ENCODE measurements around the gene PARD3B. TPM values are rescaled to one million over a fixed set of nuclear protein-coding genes. Genes with fewer than 3 reads are reported as not detected.

Gene PARD3B
- total RNA-seq, 4 donors from 2014 or later, result 21.8 to 85.6 (median 36.1) TPM

DNA sequence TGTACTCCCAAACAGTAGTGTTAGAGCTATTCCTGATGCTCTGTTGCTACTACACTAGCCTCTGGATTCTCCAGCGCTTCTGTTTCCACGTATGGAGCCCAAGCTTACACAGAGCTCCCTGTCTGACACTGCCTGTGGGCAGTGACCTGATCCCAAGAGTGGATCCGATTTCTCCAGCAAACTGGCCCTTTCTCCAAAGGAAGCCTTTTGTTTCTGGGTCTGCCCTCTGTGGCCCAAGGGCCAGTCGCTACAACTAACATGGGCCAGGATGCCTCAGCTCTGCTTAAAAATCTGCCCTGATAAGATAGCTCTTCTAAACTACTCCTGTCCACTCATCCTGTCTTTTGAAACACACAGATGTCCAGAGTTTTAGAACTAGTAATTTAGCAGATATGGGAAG is 964.4 kb downstream of the PARD3B start:
- Histone ChIP-seq H3K9me3 (no peaks in the 10 kb centered on the region), H3K36me3 (no peaks in the 10 kb centered on the region), H3K27ac (no peak overlapping the region), H3K4me3 (no peak overlapping the region), H3K27me3 (no peaks in the 10 kb centered on the region), H3K4me1 (no peaks in the 10 kb centered on the region)
- DNase-seq, result no peak
- intact Hi-C loops (cut with DNase I; ENCODE audit: low total_unique reads), result no loop called here
- TF ChIP-seq POLR2A (IDR thresholded peaks at IDR 0.05), result no peak
- no peak for TF ChIP-seq CTCF (IDR thresholded peaks at IDR 0.05)

GRCh38 chr2:205510345-205510744 is 965.1 kb downstream of the PARD3B start:
- intact Hi-C loops (cut with DNase I; ENCODE audit: low total_unique reads), result no loop called here
- no peaks in the 10 kb centered on the region for H3K4me1 ChIP-seq
- no peak for TF ChIP-seq CTCF (IDR thresholded peaks at IDR 0.05)
- no peak for TF ChIP-seq POLR2A (IDR thresholded peaks at IDR 0.05)

GRCh38 chr2:205511221-205511620 is 965.9 kb downstream of the PARD3B start:
- H3K4me1 ChIP-seq, result no peaks in the 10 kb centered on the region
- no peaks in the 10 kb centered on the region for H3K9me3 ChIP-seq
- H3K36me3 ChIP-seq, result no peaks in the 10 kb centered on the region
- intact Hi-C loops (cut with DNase I; ENCODE audit: low total_unique reads), result no loop called here
- H3K27ac ChIP-seq, result no peak overlapping the region
- DNase-seq, result no peak
- no peaks in the 10 kb centered on the region for H3K27me3 ChIP-seq
- H3K4me3 ChIP-seq, result no peak overlapping the region
- TF ChIP-seq CTCF (IDR thresholded peaks at IDR 0.05) (no peak), POLR2A (IDR thresholded peaks at IDR 0.05) (no peak)

More at GRCh38 chr2:205510345-205510744, 965.1 kb downstream of the PARD3B start:
- H3K36me3 ChIP-seq, result no peaks in the 10 kb centered on the region
- no peak for DNase-seq
- no peaks in the 10 kb centered on the region for H3K9me3 ChIP-seq
- H3K27me3 ChIP-seq, result no peaks in the 10 kb centered on the region
- no peak overlapping the region for H3K4me3 ChIP-seq
- no peak overlapping the region for H3K27ac ChIP-seq

GRCh38 chr2:205511641-205512040 is 966.4 kb downstream of the PARD3B start:
- DNase-seq, result no peak
- Histone ChIP-seq H3K27ac (no peak overlapping the region), H3K4me3 (no peak overlapping the region), H3K27me3 (no peaks in the 10 kb centered on the region), H3K9me3 (no peaks in the 10 kb centered on the region), H3K4me1 (no peaks in the 10 kb centered on the region), H3K36me3 (no peaks in the 10 kb centered on the region)
- TF ChIP-seq CTCF (IDR thresholded peaks at IDR 0.05) (no peak), POLR2A (IDR thresholded peaks at IDR 0.05) (no peak)
- intact Hi-C loops (cut with DNase I; ENCODE audit: low total_unique reads), result no loop called here

GRCh38 chr2:205520311-205520710 is 975.0 kb downstream of the PARD3B start:
- no peak for DNase-seq
- no peak overlapping the region for H3K4me3 ChIP-seq
- H3K27ac ChIP-seq, result no peak overlapping the region
- H3K27me3 ChIP-seq, result no peaks in the 10 kb centered on the region
- no peaks in the 10 kb centered on the region for H3K36me3 ChIP-seq
- H3K9me3 ChIP-seq, result peaks cover 0 to 5% of the 10 kb centered on the region in 2 donors
- TF ChIP-seq POLR2A (IDR thresholded peaks at IDR 0.05), result no peak
- TF ChIP-seq CTCF (IDR thresholded peaks at IDR 0.05), result no peak
- H3K4me1 ChIP-seq, result no peaks in the 10 kb centered on the region
- intact Hi-C loops (cut with DNase I; ENCODE audit: low total_unique reads), result no loop called here
